Right lung (tissue), 5 donors: ENCODE results near the gene MORN2. TPM values are rescaled to one million over a fixed set of nuclear protein-coding genes. Genes with fewer than 3 reads are reported as not detected.

ENCODE experiments used
- DNase-seq, 2 donors: peaks; one replicate each; pipeline ENCODE4 v3.0.0-alpha.2; 2013
- polyA plus RNA-seq, 5 donors: library from polyadenylated mRNA; unstranded; fragments of 120-200 nt; gene quantifications; one replicate each; pipeline versions ENCODE4 v1.2.1 to v1.2.3, GENCODE V29; 2013; ENCODE audit warnings: inconsistent platforms in 1 of 5, low replicate concordance in 1 of 5; ENCODE audit not compliant: insufficient read length in 5 of 5, insufficient read depth in 1 of 5

The MORN2 gene
- polyA plus RNA-seq, 5 donors: 33.3 to 42.2 (median 35.6) TPM

- DNase-seq: no peak
These were observed 12.3 kb downstream of the MORN2 start for GRCh38 chr2:38887902-38888554.

GRCh38 chr2:38889045-38889444, 13.3 kb downstream of the MORN2 start:
- DNase-seq: no peak

- no peak for DNase-seq
These were observed 13.8 kb downstream of the MORN2 start, which contains the start of gene ARHGEF33 for GRCh38 chr2:38889575-38889974. Gene ARHGEF33 (plus strand): TSS chr2:38889875. CDS start chr2:38919448, 29,573 bp downstream.

GRCh38 chr2:38892819-38893218, 17.0 kb downstream of the MORN2 start:
- DNase-seq: no peak

- DNase-seq: no peak
These were observed 22.5 kb downstream of the MORN2 start for GRCh38 chr2:38898256-38898655.

GRCh38 chr2:38900726-38901125, 24.9 kb downstream of the MORN2 start:
- no peak for DNase-seq

GRCh38 chr2:38905251-38905650, 29.5 kb downstream of the MORN2 start:
- DNase-seq: no peak

- no peak for DNase-seq
These were observed 31.5 kb downstream of the MORN2 start for GRCh38 chr2:38907242-38907641.

- DNase-seq: no peak
These were observed 32.2 kb downstream of the MORN2 start for GRCh38 chr2:38907743-38908562.

GRCh38 chr2:38909872-38910271, 34.1 kb downstream of the MORN2 start:
- no peak for DNase-seq

- DNase-seq: no peak
These were observed 35.4 kb downstream of the MORN2 start for GRCh38 chr2:38911191-38911590.

GRCh38 chr2:38912619-38913018, 36.8 kb downstream of the MORN2 start:
- DNase-seq: no peak

- DNase-seq: no peak
These were observed 46.6 kb downstream of the MORN2 start for GRCh38 chr2:38922389-38922788.

- DNase-seq: no peak
These were observed 47.1 kb downstream of the MORN2 start for GRCh38 chr2:38922902-38923301.

- DNase-seq: no peak
These were observed 50.2 kb downstream of the MORN2 start for GRCh38 chr2:38925982-38926381.

GRCh38 chr2:38930600-38930999, 54.8 kb downstream of the MORN2 start:
- DNase-seq: no peak

Other genes with a start within 250 kb of the MORN2 start
- 10 to 100 TPM; 25.3 to 36.4 (median 28.4) TPM for gene GALM, start 209.9 kb upstream of the MORN2 start, polyA plus RNA-seq
- 100 to 1,000 TPM; 221 to 278 (median 232) TPM for gene SRSF7, start 124.6 kb upstream of the MORN2 start, polyA plus RNA-seq
- 10 to 100 TPM; 16.7 to 24.7 (median 20.2) TPM for gene GEMIN6, start 97.8 kb upstream of the MORN2 start, polyA plus RNA-seq
- gene DHX57, start within 50 bp of the MORN2 start, polyA plus RNA-seq: 10 to 100 TPM; 31.4 to 42.5 (median 37.9) TPM
- gene ARHGEF33, start 13.9 kb downstream of the MORN2 start, polyA plus RNA-seq: 1 to 10 TPM; 1.9 to 4.6 (median 3.1) TPM
- gene SOS1, start 245.1 kb downstream of the MORN2 start, polyA plus RNA-seq: 10 to 100 TPM; 36.2 to 74.9 (median 67.6) TPM